Loucy (cell line): Measurements from ENCODE around the gene LTBR.

Source experiments
- H2AFZ ChIP-seq: fragments of 200-600 bp; sonication (generic); 2 replicates; pipeline ENCODE4 v1.6.0; 2016; ENCODE audit warnings: antibody characterized with exemption, mild to moderate bottlenecking, low read length, moderate library complexity
- H3F3A ChIP-seq: fragments of 200-600 bp; 2 replicates; pipeline ENCODE4 v1.6.0; 2016; ENCODE audit warnings: antibody characterized with exemption, low read depth, mild to moderate bottlenecking
- H3K27me3 ChIP-seq: fragments of 200-600 bp; sonication (generic); 2 replicates; pipeline ENCODE4 v1.6.1; 2014; ENCODE audit warnings: low read length, mild to moderate bottlenecking; ENCODE audit not compliant: insufficient read depth, poor library complexity, severe bottlenecking
- H3K36me3 ChIP-seq: fragments of 200-600 bp; sonication (generic); 2 replicates; pipeline ENCODE4 v1.6.1; 2016; ENCODE audit warnings: low read length; ENCODE audit not compliant: insufficient read depth
- H3K4me1 ChIP-seq: fragments of 200-600 bp; sonication (generic); 2 replicates; pipeline ENCODE4 v1.5.1; 2014; ENCODE audit warnings: low read length, mild to moderate bottlenecking; ENCODE audit not compliant: insufficient read depth, poor library complexity, severe bottlenecking
- H3K4me2 ChIP-seq: fragments of 200-600 bp; sonication (generic); 2 replicates; pipeline ENCODE4 v1.6.0; 2014; ENCODE audit warnings: antibody characterized with exemption, low read length, low read depth, mild to moderate bottlenecking; ENCODE audit not compliant: poor library complexity, severe bottlenecking
- H3K4me3 ChIP-seq: fragments of 200-600 bp; sonication (generic); 2 replicates; pipeline ENCODE4 v1.5.1; 2014; ENCODE audit warnings: low read length, mild to moderate bottlenecking, mixed read lengths; ENCODE audit not compliant: poor library complexity, severe bottlenecking
- H3K79me2 ChIP-seq: fragments of 200-600 bp; sonication (generic); 2 replicates; pipeline ENCODE4 v1.6.1; 2014; ENCODE audit warnings: low read length; ENCODE audit not compliant: insufficient read depth
- H3K9ac ChIP-seq: fragments of 200-600 bp; sonication (generic); 2 replicates; pipeline ENCODE4 v1.6.0; 2014; ENCODE audit warnings: mild to moderate bottlenecking, low read depth, low read length, moderate library complexity; ENCODE audit not compliant: poor library complexity, severe bottlenecking
- H3K9me2 ChIP-seq: fragments of 200-600 bp; sonication (generic); replicated peaks from 2 replicates; pipeline ENCODE4 v1.6.1; 2016; ENCODE audit warnings: low read depth, low read length, mixed read lengths
- H3K9me3 ChIP-seq: fragments of 200-600 bp; sonication (generic); 2 replicates; pipeline ENCODE4 v1.6.1; 2014; ENCODE audit warnings: mild to moderate bottlenecking, antibody characterized with exemption, low read length, low read depth; ENCODE audit not compliant: insufficient read depth
- H4K20me1 ChIP-seq: fragments of 200-600 bp; sonication (generic); 2 replicates; pipeline ENCODE4 v1.6.0; 2014; ENCODE audit warnings: antibody characterized with exemption, low read length, mild to moderate bottlenecking; ENCODE audit not compliant: insufficient read depth, poor library complexity, severe bottlenecking
- EZH2phosphoT487 ChIP-seq: fragments of 200-600 bp; IDR thresholded peaks from 2 replicates; pipeline ENCODE4 v1.6.1; 2018; ENCODE audit warnings: antibody characterized with exemption, mild to moderate bottlenecking, moderate library complexity, borderline replicate concordance
- TF ChIP-seq, protein P1 (sequence below): fragments of 200-600 bp; sonication (generic); conservative IDR thresholded peaks from 2 replicates; pipeline ENCODE4 v1.5.1; 2014; ENCODE audit warnings: mild to moderate bottlenecking, antibody characterized with exemption, low read length

The LTBR gene

DNA sequence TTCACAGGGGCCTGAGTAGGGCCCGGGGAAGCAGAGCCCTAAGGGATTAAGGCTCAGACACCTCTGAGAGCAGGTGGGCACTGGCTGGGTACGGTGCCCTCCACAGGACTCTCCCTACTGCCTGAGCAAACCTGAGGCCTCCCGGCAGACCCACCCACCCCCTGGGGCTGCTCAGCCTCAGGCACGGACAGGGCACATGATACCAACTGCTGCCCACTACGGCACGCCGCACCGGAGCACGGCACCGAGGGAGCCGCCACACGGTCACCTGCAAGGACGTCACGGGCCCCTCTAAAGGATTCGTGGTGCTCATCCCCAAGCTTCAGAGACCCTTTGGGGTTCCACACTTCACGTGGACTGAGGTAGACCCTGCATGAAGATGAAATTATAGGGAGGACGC lies 7.1 kb downstream of the LTBR start:
- Histone ChIP-seq H3F3A (no peaks in the 10 kb centered on the region), H3K9me3 (no peaks in the 10 kb centered on the region), H3K4me3 (no peak overlapping the region), H2AFZ (no peak overlapping the region), H4K20me1 (no peaks in the 10 kb centered on the region), H3K4me1 (no peaks in the 10 kb centered on the region), H3K9ac (no peak overlapping the region), H3K9me2 (no peaks in the 10 kb centered on the region), H3K27me3 (no peaks in the 10 kb centered on the region), H3K36me3 (no peaks in the 10 kb centered on the region), H3K4me2 (no peak overlapping the region), H3K79me2 (no peaks in the 10 kb centered on the region)
- TF ChIP-seq, protein P1, sequence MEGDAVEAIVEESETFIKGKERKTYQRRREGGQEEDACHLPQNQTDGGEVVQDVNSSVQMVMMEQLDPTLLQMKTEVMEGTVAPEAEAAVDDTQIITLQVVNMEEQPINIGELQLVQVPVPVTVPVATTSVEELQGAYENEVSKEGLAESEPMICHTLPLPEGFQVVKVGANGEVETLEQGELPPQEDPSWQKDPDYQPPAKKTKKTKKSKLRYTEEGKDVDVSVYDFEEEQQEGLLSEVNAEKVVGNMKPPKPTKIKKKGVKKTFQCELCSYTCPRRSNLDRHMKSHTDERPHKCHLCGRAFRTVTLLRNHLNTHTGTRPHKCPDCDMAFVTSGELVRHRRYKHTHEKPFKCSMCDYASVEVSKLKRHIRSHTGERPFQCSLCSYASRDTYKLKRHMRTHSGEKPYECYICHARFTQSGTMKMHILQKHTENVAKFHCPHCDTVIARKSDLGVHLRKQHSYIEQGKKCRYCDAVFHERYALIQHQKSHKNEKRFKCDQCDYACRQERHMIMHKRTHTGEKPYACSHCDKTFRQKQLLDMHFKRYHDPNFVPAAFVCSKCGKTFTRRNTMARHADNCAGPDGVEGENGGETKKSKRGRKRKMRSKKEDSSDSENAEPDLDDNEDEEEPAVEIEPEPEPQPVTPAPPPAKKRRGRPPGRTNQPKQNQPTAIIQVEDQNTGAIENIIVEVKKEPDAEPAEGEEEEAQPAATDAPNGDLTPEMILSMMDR = no peak
- TF ChIP-seq EZH2phosphoT487 = no peak

DNA sequence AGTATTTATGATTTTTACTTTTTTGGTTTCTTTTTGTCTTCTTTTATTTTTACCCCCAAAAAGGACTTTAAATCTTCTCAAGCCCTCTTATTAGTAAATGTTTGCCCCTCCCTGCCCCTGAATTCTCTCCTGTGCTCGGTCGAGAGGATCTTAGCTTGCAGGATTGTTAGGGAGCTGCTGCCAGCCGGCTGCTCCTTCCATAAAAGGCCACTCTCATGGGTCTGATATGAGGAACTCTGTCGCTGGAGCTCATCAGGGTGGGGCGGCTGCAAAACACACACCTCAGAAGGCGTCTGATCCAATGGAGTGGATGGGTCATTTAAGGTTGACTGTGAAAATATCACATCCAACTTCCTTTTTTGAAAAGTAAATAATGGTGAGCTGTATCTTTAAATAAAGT lies 8.5 kb downstream of the LTBR start:
- H3K9ac ChIP-seq = no peak overlapping the region
- H2AFZ ChIP-seq = no peak overlapping the region
- no peaks in the 10 kb centered on the region for H3F3A ChIP-seq
- H3K36me3 ChIP-seq = no peaks in the 10 kb centered on the region
- no peaks in the 10 kb centered on the region for H3K4me1 ChIP-seq
- no peaks in the 10 kb centered on the region for H3K9me2 ChIP-seq
- no peaks in the 10 kb centered on the region for H3K27me3 ChIP-seq
- H4K20me1 ChIP-seq = no peaks in the 10 kb centered on the region
- H3K4me2 ChIP-seq = no peak overlapping the region
- TF ChIP-seq, protein P1 = no peak
- no peak for TF ChIP-seq EZH2phosphoT487
- no peaks in the 10 kb centered on the region for H3K79me2 ChIP-seq
- H3K9me3 ChIP-seq = no peaks in the 10 kb centered on the region
- H3K4me3 ChIP-seq = no peak overlapping the region

DNA sequence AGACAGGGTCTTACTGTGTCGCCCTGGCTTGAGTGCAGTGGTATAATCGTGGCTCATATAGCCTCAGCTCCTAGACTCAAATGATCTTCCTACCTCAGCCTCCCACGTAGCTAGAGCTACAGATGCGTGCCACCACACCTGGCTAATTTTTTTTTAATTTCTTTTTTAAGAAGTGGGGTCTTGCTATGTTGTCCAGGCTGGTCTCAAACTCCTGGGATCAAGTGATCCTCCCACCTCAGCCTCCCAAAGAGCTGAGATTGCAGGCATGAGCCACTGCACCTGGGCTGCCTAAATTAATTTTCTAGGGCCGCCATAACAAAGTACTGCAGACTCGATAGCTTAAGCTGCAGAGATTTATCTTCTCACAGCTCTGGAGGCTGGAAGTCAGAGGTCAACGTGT lies 9.1 kb downstream of the LTBR start:
- Histone ChIP-seq H3K4me3 (no peak overlapping the region), H2AFZ (no peak overlapping the region), H3K79me2 (no peaks in the 10 kb centered on the region), H3K9me2 (no peaks in the 10 kb centered on the region), H4K20me1 (no peaks in the 10 kb centered on the region), H3K36me3 (no peaks in the 10 kb centered on the region), H3K9me3 (no peaks in the 10 kb centered on the region), H3K9ac (no peak overlapping the region), H3F3A (no peaks in the 10 kb centered on the region), H3K27me3 (no peaks in the 10 kb centered on the region), H3K4me2 (no peak overlapping the region), H3K4me1 (no peaks in the 10 kb centered on the region)
- TF ChIP-seq EZH2phosphoT487 = no peak
- TF ChIP-seq, protein P1 = no peak
